ENCODE data around the gene CNTD1. TPM values are rescaled to one million over a fixed set of nuclear protein-coding genes. Genes with fewer than 3 reads are reported as not detected.
"Not testable (repeated sequence)": the region's sequence is repeated elsewhere in the genome, so short reads cannot be mapped to it uniquely, and the experiment has no call there.

CNTD1 gene
- total RNA-seq, 4 donors from 2014 or later: 0.20 to 0.93 (median 0.78) TPM; not detected in 1

- Histone ChIP-seq H3K4me1 (peaks cover 0 to 14% (median 6%) of the 10 kb centered on the region in 3 donors), H3K27me3 (peaks cover 24% of the 10 kb centered on the region), H3K27ac (no peak overlapping the region), H3K36me3 (no peaks in the 10 kb centered on the region), H3K4me3 (no peak overlapping the region), H3K9me3 (no peaks in the 10 kb centered on the region)
- TF ChIP-seq POLR2A (IDR thresholded peaks at IDR 0.05) (no peak), CTCF (IDR thresholded peaks at IDR 0.05) (no peak), EP300 (IDR thresholded peaks at IDR 0.05) (no peak)
- no peak for ATAC-seq
Observed at GRCh38 chr17:42767512-42767911, 31.1 kb upstream of the CNTD1 start.

- not testable (repeated sequence) for ATAC-seq, H3K27ac ChIP-seq
- 65 to 78% methylated on average over 4 to 8 of the region's 9 CpGs for WGBS, 2 donors (ENCODE audit: low coverage in 1 of 2)
Observed at GRCh38 chr17:42768006-42768405, 30.7 kb upstream of the CNTD1 start.

GRCh38 chr17:42769964-42770363, 28.7 kb upstream of the CNTD1 start:
- not testable (repeated sequence) for H3K36me3 ChIP-seq, H3K9me3 ChIP-seq, ATAC-seq, H3K27ac ChIP-seq, H3K4me3 ChIP-seq
- Histone ChIP-seq H3K4me1 (peaks cover 0 to 22% (median 5%) of the 10 kb centered on the region in 3 donors), H3K27me3 (peaks cover 17% of the 10 kb centered on the region)
- WGBS, 2 donors (ENCODE audit: low coverage in 1 of 2): 61 to 79% methylated on average over 7 to 10 of the region's 10 CpGs

More at GRCh38 chr17:42768006-42768405, 30.7 kb upstream of the CNTD1 start:
- H3K4me1 ChIP-seq: peaks cover 0 to 14% (median 3%) of the 10 kb centered on the region in 3 donors
- H3K27me3 ChIP-seq: peaks cover 19% of the 10 kb centered on the region
- not testable (repeated sequence) for H3K4me3 ChIP-seq, H3K36me3 ChIP-seq, H3K9me3 ChIP-seq

GRCh38 chr17:42772945-42773289, 25.7 kb upstream of the CNTD1 start:
- Histone ChIP-seq H3K4me3 (peak overlapping the region; percentile 53 to 66), H3K4me1 (peaks cover 0 to 23% (median 5%) of the 10 kb centered on the region in 3 donors), H3K27me3 (peaks cover 3% of the 10 kb centered on the region), H3K36me3 (peaks cover 0 to 31% of the 10 kb centered on the region in 2 donors), H3K27ac (peak overlapping the region; percentile 31 to 93 (median 88)), H3K9me3 (no peaks in the 10 kb centered on the region)
- 0 to 2% methylated on average over 3 of the region's 3 CpGs for WGBS, 2 donors (ENCODE audit: low coverage in 1 of 2)
- TF ChIP-seq POLR2A (IDR thresholded peaks at IDR 0.05) (no peak), POLR2AphosphoS5 (IDR thresholded peaks at IDR 0.05) (no peak), CTCF (IDR thresholded peaks at IDR 0.05) (no peak), EP300 (IDR thresholded peaks at IDR 0.05) (no peak)
- ATAC-seq: no peak

GRCh38 chr17:42773290-42774035, 25.2 kb upstream of the CNTD1 start, which contains the start of gene VPS25:
Gene VPS25, plus strand, starts transcription at chr17:42773449. Its CDS starts 27 bp downstream, at chr17:42773476.
- Histone ChIP-seq H3K36me3 (peaks cover 0 to 36% of the 10 kb centered on the region in 2 donors), H3K4me3 (peak within 1 kb of the TSS; percentile 53 to 66), H3K9me3 (no peaks in the 10 kb centered on the region), H3K27me3 (no peaks in the 10 kb centered on the region), H3K4me1 (peaks cover 0 to 23% (median 5%) of the 10 kb centered on the region in 3 donors), H3K27ac (peak within 1 kb of the TSS; percentile 31 to 93 (median 88))
- ATAC-seq: peak; percentile 93
- 0% methylated on average over 3 of the region's 39 CpGs for WGBS, 2 donors (ENCODE audit: low coverage in 1 of 2)
- TF ChIP-seq POLR2AphosphoS5 (IDR thresholded peaks at IDR 0.05): peak; percentile 77
- TF ChIP-seq POLR2A (IDR thresholded peaks at IDR 0.05): peak; percentile 29 to 64
- TF ChIP-seq CTCF (IDR thresholded peaks at IDR 0.05): peak in 2 of 4 experiments; percentile 8 to 46
- no peak for TF ChIP-seq EP300 (IDR thresholded peaks at IDR 0.05)
